HG02852 (cell line): ENCODE results near the gene NBEAL2.
A peak's percentile ranks its signal among the peaks of the same experiment; 100 is the strongest.

Experiments
- ATAC-seq: cut with Tn5 transposase; IDR thresholded peaks from one replicate; pipeline ENCODE4 v1.9.1; 2021; ENCODE audit warnings: mild to moderate bottlenecking, moderate library complexity; ENCODE audit not compliant: unreplicated experiment

NBEAL2 gene

DNA sequence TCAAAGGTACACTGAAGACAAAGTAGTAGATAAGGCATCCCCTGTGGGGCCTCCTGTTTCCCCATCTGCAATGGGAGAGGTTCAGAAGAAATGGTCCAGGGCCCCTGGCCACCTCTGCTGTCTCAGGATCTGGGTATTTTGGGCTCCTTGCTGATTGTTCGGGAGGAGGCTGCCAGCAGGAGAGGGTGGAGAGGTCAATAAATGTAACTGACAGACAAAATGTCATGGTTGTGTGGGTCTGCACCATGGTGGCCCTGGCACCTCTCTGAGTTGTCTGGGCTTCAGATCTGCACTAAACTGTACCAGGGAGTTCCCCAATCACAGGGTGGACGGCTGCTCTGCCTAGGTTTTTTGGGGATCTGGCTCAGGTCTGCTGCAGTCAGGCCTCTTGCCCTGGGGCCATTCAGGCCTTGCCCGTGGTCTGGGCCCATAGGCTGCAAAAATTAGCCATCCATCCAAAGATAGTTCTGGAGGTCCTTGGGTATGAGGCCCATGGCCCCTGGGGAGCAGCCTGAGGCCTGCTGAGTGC, 7.4 kb downstream of the NBEAL2 start:
- ATAC-seq = no peak

- no peak for ATAC-seq
Measured at GRCh38 chr3:46987319-46987742, 7.9 kb downstream of the NBEAL2 start.

DNA sequence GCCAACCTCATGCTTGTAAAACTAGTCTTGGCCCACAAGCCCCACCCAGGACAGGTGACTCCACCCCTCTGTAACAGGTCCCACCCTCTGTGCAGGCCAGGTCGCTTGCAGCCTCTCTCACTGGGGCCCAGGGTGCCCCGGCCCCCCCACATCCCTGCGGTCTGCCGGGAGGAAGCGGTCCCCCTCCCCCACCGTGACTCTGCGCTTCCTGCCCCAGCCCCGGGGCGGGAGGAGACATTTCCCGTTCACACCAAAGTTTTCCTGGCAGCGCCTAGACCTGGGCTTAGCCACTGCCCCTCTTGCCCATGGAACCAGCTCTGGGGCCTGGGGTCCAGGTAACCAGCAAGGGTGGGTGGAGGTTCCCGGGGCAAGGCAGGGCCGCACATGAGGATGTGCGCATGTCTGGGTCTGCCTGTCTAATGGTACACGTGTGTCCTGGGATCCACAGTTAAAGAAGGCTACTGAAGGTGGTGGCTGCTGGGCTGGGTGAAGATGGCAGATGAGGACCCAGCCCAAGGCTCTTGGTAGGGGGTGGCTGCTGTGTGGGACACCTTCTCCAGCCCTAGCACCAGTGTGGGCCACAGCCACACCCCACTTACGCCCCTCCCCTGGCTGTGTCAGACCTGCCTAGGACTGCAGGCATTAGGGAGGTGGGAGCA, 8.4 kb downstream of the NBEAL2 start:
- peak; percentile 76 for ATAC-seq

DNA sequence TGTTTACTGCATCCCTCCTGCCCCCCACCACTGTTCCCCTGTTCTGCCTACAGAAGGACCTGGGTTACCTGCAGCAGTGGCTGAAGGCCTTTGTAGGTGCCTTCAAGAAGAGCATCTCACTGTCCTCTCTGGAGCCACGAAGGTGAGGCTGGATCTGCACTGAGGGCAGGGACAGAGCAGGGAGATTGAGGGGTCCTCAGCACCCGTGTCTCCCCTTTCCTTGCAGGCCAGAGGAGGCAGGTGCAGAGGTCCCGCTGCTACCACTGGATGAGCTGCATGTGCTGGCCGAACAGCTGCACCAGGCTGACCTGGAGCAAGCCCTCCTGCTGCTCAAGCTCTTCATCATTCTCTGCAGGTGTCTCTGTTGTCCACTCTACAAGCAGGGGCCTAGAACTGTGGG, 9.2 kb downstream of the NBEAL2 start:
- ATAC-seq = no peak

GRCh38 chr3:46989146-46989810, 9.8 kb downstream of the NBEAL2 start:
- no peak for ATAC-seq

DNA sequence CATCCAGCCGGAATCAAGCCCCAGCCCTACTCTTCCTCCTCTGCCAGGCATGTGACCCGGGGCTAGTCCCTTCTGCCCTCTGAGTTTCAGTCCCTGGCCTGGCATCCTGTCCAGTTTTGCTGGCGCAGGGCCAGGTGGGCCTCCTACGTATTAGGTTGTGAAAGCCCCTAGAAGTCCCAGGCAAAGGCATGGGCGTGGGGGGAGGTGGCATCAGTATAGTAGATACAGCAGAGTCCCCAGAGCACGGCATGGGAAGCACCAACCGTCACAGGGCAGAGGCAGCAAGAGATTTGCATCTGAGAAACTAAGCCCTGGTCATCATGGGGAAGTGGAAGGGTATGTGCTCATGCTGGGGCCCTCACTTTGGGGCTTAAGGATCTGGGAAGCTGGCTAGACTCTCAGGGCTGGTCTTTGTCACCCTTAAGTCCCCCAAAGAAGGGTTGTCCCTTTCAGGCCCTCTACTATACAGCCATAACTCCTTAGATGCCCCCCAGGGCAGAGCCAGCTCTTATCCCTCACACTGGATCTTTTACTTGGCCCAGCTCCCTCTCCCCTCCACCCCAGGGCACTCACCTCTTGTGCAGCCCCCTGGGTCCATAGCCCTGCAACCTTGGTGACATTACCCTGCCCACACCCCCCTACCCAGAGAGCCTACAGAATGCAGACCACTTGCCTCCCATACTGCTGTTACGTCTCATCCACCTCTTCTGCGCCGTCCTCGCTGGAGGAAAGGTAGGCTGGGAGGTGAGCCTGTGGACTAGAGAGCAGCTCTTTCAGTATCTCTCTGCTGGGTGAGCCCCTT, 11.3 kb downstream of the NBEAL2 start:
- peak; percentile 37 for ATAC-seq

GRCh38 chr3:46991406-46992165, 12.1 kb downstream of the NBEAL2 start:
- no peak for ATAC-seq

DNA sequence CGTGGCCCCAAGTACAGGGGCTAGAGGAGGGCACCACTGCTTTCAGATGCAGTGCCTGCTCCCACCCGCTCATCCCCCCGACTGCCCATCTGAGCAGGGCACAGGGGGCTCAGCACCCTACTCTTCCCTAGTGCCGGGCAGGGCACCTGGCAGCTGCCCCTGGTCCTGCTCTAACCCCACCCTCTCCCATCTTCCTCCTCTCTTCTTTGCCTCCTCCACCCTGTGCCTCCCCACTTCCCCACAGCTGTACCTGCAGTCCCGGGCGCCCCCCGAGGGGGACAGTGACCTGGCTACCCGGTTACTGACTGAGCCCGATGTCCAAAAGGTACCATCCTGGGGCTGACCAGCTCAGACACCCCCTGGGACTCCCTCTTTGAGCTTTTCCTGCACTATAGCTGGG, 12.8 kb downstream of the NBEAL2 start:
- ATAC-seq = no peak

DNA sequence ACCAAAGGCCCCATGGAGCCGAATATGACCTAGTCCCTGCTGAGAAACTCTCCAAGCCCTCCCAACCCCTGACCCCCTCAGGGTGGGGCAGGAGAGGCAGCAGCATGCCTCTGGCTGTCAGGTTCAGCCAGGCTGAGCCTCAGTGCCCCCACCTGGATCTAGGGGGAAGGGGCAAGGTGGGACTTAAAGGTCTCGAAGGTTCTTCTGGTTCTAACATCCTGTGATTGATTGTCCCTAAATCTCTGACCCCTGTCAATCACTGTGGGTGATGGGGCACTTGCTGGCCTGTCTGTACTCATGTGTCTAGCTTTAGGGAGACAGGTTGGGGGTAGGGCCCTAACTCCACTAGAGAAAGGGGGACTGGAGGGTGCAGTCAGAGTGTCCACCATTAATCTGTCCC, 13.8 kb downstream of the NBEAL2 start:
- no peak for ATAC-seq

- ATAC-seq = no peak
Measured at GRCh38 chr3:46993986-46994385, 14.5 kb downstream of the NBEAL2 start.

GRCh38 chr3:46994801-46995731, 15.6 kb downstream of the NBEAL2 start:
- no peak for ATAC-seq

GRCh38 chr3:46995901-46996562, 16.6 kb downstream of the NBEAL2 start:
- ATAC-seq = no peak

GRCh38 chr3:46996689-46997452, 17.4 kb downstream of the NBEAL2 start:
- no peak for ATAC-seq

- no peak for ATAC-seq
Measured at GRCh38 chr3:46997453-46998091, 18.1 kb downstream of the NBEAL2 start.

DNA sequence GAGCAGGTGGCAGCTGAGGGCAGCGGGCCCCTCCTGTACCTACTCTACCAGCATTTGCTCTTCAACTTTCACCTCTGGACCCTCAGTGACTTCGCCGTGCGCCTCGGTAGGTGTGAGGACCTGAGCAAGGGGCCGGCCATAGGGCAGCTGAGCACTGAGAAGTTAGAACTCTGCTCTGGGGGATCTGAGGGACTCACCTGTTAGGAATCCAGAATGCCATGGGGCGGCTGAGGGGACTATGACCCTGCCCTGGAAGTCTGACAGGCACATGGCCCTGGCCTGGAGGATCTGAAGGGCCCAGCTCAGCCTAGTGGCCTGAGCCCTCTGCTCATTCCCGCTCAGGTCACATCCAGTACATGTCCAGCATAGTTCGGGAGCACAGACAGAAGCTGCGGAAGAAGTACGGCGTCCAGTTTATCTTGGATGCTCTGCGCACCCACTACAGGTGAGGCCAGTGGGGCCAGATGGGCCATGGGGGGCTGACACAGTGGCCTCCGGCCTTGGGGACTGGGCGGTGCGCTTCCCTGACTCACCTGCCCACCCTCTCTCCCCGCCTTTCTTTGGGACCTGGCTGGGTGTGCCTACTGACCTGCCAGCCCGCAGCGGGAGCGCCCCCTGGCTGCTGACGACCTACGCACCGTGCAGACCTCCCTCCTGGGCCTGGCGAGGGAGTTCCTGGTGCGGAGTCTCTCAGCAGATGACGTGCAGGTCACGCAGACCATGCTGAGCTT, 18.8 kb downstream of the NBEAL2 start:
- no peak for ATAC-seq

DNA sequence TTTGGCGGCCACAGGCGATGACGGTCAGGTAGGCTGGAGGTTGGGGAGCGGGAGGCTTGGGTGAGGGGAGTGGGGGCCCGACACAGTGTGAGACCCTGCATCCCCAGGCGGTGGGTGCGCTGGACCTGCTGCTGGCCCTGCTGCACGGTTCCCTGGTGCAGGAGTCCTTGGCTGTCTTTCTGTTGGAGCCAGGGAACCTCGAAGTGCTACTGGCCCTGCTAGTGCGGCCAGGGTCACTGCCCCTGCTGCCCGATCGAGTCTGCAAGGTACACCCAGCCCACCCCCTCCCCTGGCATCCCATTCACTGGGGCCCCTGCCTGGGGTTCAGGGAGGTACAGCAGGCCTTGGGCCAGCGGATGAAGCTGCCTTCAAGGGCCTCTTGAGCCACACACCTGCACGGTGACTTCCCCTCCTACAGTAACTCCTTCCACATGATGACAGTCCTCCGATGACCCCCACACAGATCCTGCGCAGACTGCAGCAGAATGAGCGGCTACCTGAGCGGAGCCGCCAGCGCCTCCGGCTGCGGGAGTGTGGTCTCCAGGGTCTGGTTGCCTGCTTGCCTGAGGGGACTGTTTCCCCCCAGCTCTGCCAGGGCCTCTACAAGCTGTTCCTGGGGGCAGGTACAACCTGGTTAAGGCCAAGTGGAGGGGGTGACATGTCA, 19.5 kb downstream of the NBEAL2 start:
- ATAC-seq = no peak
